H9 (cell line): ENCODE results near the gene PLA2G4E. TPM values are rescaled to one million over a fixed set of nuclear protein-coding genes. Genes with fewer than 3 reads are reported as not detected.

Source experiments
- DNase-seq: peaks from one replicate; pipeline ENCODE4 v3.0.0-alpha.2; 2017
- H2AFZ ChIP-seq: one replicate; pipeline ENCODE4 v1.6.1; 2013; ENCODE audit warnings: mild to moderate bottlenecking, low read length, control low read depth, moderate library complexity
- H2AK5ac ChIP-seq: 2 replicates; pipeline ENCODE4 v1.6.1; 2013; ENCODE audit warnings: low read length, control low read depth, mixed read lengths; ENCODE audit not compliant: insufficient read length
- H2BK120ac ChIP-seq: one replicate; pipeline ENCODE4 v1.6.1; 2013; ENCODE audit warnings: low read depth, mild to moderate bottlenecking, low read length, control low read depth, inconsistent platforms; ENCODE audit not compliant: poor library complexity, severe bottlenecking
- H2BK12ac ChIP-seq: 2 replicates; pipeline ENCODE4 v1.6.1; 2013; ENCODE audit warnings: low read length, control low read depth, mixed read lengths, low read depth; ENCODE audit not compliant: insufficient read length
- H2BK15ac ChIP-seq: 2 replicates; pipeline ENCODE4 v1.6.1; 2013; ENCODE audit warnings: low read depth, low read length, control low read depth
- H2BK20ac ChIP-seq: one replicate; pipeline ENCODE4 v1.6.1; 2013; ENCODE audit warnings: low read depth, mild to moderate bottlenecking, low read length, control low read depth, inconsistent platforms; ENCODE audit not compliant: poor library complexity, severe bottlenecking
- H2BK5ac ChIP-seq: 2 replicates; pipeline ENCODE4 v1.6.1; 2013; ENCODE audit warnings: low read length, control low read depth, mixed read lengths; ENCODE audit not compliant: insufficient read length
- H3K14ac ChIP-seq: 2 replicates; pipeline ENCODE4 v1.6.1; 2013; ENCODE audit warnings: low read length, control low read depth; ENCODE audit not compliant: insufficient read depth
- H3K18ac ChIP-seq: 2 replicates; pipeline ENCODE4 v1.6.1; 2013; ENCODE audit warnings: low read depth, mild to moderate bottlenecking, mixed read lengths, low read length, control low read depth; ENCODE audit not compliant: insufficient read length
- H3K23ac ChIP-seq: 2 replicates; pipeline ENCODE4 v1.6.1; 2013; ENCODE audit warnings: low read length, control low read depth, mixed read lengths, low read depth; ENCODE audit not compliant: insufficient read length
- H3K23me2 ChIP-seq: 2 replicates; pipeline ENCODE4 v1.6.1; 2013; ENCODE audit warnings: low read depth, mild to moderate bottlenecking, mixed read lengths, low read length, control low read depth; ENCODE audit not compliant: insufficient read length, poor library complexity, severe bottlenecking
- H3K27ac ChIP-seq: 2 replicates; pipeline ENCODE4 v1.5.1; 2013; ENCODE audit warnings: low read length, control low read depth, mixed read lengths, low read depth; ENCODE audit not compliant: insufficient read length
- H3K27me3 ChIP-seq: 2 replicates; pipeline ENCODE4 v1.6.1; 2013; ENCODE audit warnings: low read length, control low read depth, inconsistent platforms; ENCODE audit not compliant: insufficient read depth
- H3K4ac ChIP-seq: 2 replicates; pipeline ENCODE4 v1.6.1; 2013; ENCODE audit warnings: low read depth, mild to moderate bottlenecking, control low read depth, inconsistent platforms, low read length, moderate library complexity
- H3K4me1 ChIP-seq: 2 replicates; pipeline ENCODE4 v1.6.1; 2013; ENCODE audit warnings: low read length, control low read depth, inconsistent platforms; ENCODE audit not compliant: insufficient read depth
- H3K4me2 ChIP-seq: 2 replicates; pipeline ENCODE4 v1.6.1; 2013; ENCODE audit warnings: low read length, control low read depth, mixed read lengths; ENCODE audit not compliant: insufficient read length, insufficient read depth
- H3K56ac ChIP-seq: 2 replicates; pipeline ENCODE4 v1.6.1; 2013; ENCODE audit warnings: low read depth, mild to moderate bottlenecking, mixed read lengths, low read length, control low read depth; ENCODE audit not compliant: insufficient read length
- H3K79me1 ChIP-seq: 2 replicates; pipeline ENCODE4 v1.6.1; 2013; ENCODE audit warnings: low read depth, mild to moderate bottlenecking, moderate library complexity, low read length, control low read depth, inconsistent platforms; ENCODE audit not compliant: insufficient read depth, poor library complexity, severe bottlenecking
- H3K79me2 ChIP-seq: 2 replicates; pipeline ENCODE4 v1.6.1; 2013; ENCODE audit warnings: low read length, control low read depth, inconsistent platforms; ENCODE audit not compliant: insufficient read depth
- H3K9ac ChIP-seq: 2 replicates; pipeline ENCODE4 v1.6.1; 2013; ENCODE audit warnings: low read length, control low read depth, mixed read lengths; ENCODE audit not compliant: insufficient read length; ENCODE audit errors: extremely low read depth
- H3K9me3 ChIP-seq: one replicate; pipeline ENCODE4 v1.6.1; 2013; ENCODE audit warnings: low read depth, low read length, inconsistent platforms; ENCODE audit not compliant: control insufficient read depth
- H3T11ph ChIP-seq: one replicate; pipeline ENCODE4 v1.6.1; 2013; ENCODE audit warnings: mild to moderate bottlenecking, low read length, control low read depth, inconsistent platforms
- H4K20me1 ChIP-seq: one replicate; pipeline ENCODE4 v1.6.1; 2013; ENCODE audit not compliant: control insufficient read depth, insufficient read length, insufficient read depth
- H4K5ac ChIP-seq: 2 replicates; pipeline ENCODE4 v1.6.1; 2013; ENCODE audit warnings: low read depth, mild to moderate bottlenecking, mixed read lengths, low read length, control low read depth; ENCODE audit not compliant: insufficient read length
- H4K8ac ChIP-seq: replicated peaks from 2 replicates; pipeline ENCODE4 v1.6.1; 2013; ENCODE audit warnings: low read length, control low read depth, mixed read lengths, low read depth; ENCODE audit not compliant: insufficient read length
- H4K91ac ChIP-seq: 2 replicates; pipeline ENCODE4 v1.6.1; 2013; ENCODE audit warnings: low read depth, mild to moderate bottlenecking, moderate library complexity, mixed read lengths, low read length, control low read depth; ENCODE audit not compliant: insufficient read length
- H3K27ac Mint-ChIP-seq, 3 experiments: 2 replicates in 2 of 3; 3 replicates in 1 of 3; pipeline ENCODE4 v1.8.0; 2020 to 2021; ENCODE audit warnings: mixed read lengths in 3 of 3, mild to moderate bottlenecking in 1 of 3, moderate library complexity in 1 of 3
- H3K27me3 Mint-ChIP-seq: 2 replicates; pipeline ENCODE4 v1.8.0; 2021; ENCODE audit warnings: low read depth, mild to moderate bottlenecking, moderate library complexity, mixed read lengths
- H3K36me3 Mint-ChIP-seq, 3 experiments: 2 replicates in 2 of 3; 3 replicates in 1 of 3; pipeline ENCODE4 v1.8.0; 2020 to 2021; ENCODE audit warnings: low read depth in 3 of 3, mixed read lengths in 3 of 3; ENCODE audit not compliant: insufficient read depth in 1 of 3
- H3K4me1 Mint-ChIP-seq, 2 experiments: 2 replicates each; pipeline ENCODE4 v1.8.0; 2020; ENCODE audit warnings: mixed read lengths in 2 of 2
- H3K4me3 Mint-ChIP-seq, 2 experiments: 2 replicates in 1 of 2; 3 replicates in 1 of 2; pipeline ENCODE4 v1.8.0; 2020 to 2021; ENCODE audit warnings: mild to moderate bottlenecking in 2 of 2, mixed read lengths in 2 of 2, moderate library complexity in 1 of 2
- H3K9me3 Mint-ChIP-seq, 2 experiments: 2 replicates in 1 of 2; 3 replicates in 1 of 2; pipeline ENCODE4 v1.8.0; 2020; ENCODE audit warnings: mild to moderate bottlenecking in 2 of 2, mixed read lengths in 2 of 2, moderate library complexity in 1 of 2
- WGBS: extraction: QIAGEN DNeasy Blood & Tissue Kit; methylation state at CpG from one replicate; pipeline ENCODE4 v1.1.7; 2013; ENCODE audit warnings: missing lambda C conversion rate, low lambda C conversion rate, mixed read lengths; ENCODE audit not compliant: insufficient read length; ENCODE audit errors: extremely low coverage; 5-methylcytosine and 5-hydroxymethylcytosine counted together
- total RNA-seq: library from RNA; stranded (reverse); gene quantifications from 2 replicates; pipeline ENCODE4 v1.2.1, GENCODE V29; 2021
- TF ChIP-seq, protein P1 (sequence below): fragments of 200-600 bp; sonication (generic); conservative IDR thresholded peaks from 3 replicates; pipeline ENCODE4 v1.8.0; 2021; ENCODE audit warnings: antibody characterized with exemption, mild to moderate bottlenecking

The PLA2G4E gene
- total RNA-seq, 1 experiment from 2014 or later = not detected

DNA sequence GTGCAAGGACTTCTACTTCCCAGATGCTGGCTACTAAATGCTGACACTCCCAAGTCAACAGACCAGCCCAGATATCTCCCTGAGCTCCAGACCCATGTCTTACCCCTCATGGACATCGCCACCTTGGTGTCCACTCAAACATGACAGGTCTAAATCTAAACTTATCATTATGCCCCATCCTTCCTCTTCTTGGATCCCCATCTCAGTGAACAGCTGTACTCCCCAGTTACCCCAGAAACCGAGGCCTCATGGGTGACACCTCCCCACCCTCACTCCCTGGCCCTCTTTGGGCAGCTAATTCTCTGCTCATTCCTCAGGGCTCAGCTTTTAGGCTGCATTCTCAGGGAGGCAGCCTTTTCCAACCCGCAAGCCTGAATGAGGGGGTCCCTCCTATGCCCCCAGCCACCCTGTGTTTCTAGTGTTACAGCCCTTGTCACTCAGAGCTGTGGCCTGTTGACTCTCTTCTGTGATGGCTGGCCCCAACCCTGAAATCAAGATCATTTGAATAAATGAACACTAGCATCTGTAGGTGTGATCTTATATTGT lies 53.8 kb downstream of the PLA2G4E start:
- Histone ChIP-seq H2BK20ac (no peak overlapping the region), H3K14ac (no peak overlapping the region), H3K4ac (no peak overlapping the region), H3K56ac (no peak overlapping the region), H2AFZ (no peak overlapping the region), H3K79me1 (peaks cover 3% of the 10 kb centered on the region), H3K79me2 (peaks cover 17% of the 10 kb centered on the region; the same call in 1 of the 2 replicates), H3K4me1 (peaks cover 7% of the 10 kb centered on the region), H3K4me2 (no peak overlapping the region), H2BK5ac (no peak overlapping the region), H2BK12ac (no peak overlapping the region), H2BK15ac (no peak overlapping the region), H4K5ac (no peak overlapping the region), H3K23me2 (peaks cover 4% of the 10 kb centered on the region), H4K8ac (no peak overlapping the region), H3T11ph (no peak overlapping the region), H4K91ac (no peak overlapping the region), H4K20me1 (no peaks in the 10 kb centered on the region), H3K27ac (no peak overlapping the region), H3K9ac (no peak overlapping the region), H3K27me3 (no peaks in the 10 kb centered on the region), H2AK5ac (no peak overlapping the region), H3K18ac (no peak overlapping the region), H3K23ac (no peak overlapping the region), H3K9me3 (no peaks in the 10 kb centered on the region), H2BK120ac (no peak overlapping the region)
- Mint-ChIP-seq H3K27me3 (no peaks in the 10 kb centered on the region), H3K9me3 (peaks cover 3 to 4% of the 10 kb centered on the region in 2 experiments; a peak in 4 of 5 replicates), H3K4me1 (peaks cover 33 to 41% of the 10 kb centered on the region in 2 experiments), H3K36me3 (peaks cover 5 to 12% (median 8%) of the 10 kb centered on the region in 3 experiments; a peak in 6 of 7 replicates), H3K4me3 (no peak overlapping the region), H3K27ac (peak overlapping the region in 1 of 3 experiments; percentile 68; a peak in 2 of 7 replicates)
- WGBS = no CpG with 5 or more reads among the region's 3 CpGs
- TF ChIP-seq, protein P1, sequence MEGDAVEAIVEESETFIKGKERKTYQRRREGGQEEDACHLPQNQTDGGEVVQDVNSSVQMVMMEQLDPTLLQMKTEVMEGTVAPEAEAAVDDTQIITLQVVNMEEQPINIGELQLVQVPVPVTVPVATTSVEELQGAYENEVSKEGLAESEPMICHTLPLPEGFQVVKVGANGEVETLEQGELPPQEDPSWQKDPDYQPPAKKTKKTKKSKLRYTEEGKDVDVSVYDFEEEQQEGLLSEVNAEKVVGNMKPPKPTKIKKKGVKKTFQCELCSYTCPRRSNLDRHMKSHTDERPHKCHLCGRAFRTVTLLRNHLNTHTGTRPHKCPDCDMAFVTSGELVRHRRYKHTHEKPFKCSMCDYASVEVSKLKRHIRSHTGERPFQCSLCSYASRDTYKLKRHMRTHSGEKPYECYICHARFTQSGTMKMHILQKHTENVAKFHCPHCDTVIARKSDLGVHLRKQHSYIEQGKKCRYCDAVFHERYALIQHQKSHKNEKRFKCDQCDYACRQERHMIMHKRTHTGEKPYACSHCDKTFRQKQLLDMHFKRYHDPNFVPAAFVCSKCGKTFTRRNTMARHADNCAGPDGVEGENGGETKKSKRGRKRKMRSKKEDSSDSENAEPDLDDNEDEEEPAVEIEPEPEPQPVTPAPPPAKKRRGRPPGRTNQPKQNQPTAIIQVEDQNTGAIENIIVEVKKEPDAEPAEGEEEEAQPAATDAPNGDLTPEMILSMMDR = no peak
- DNase-seq = no peak
